Measurements from ENCODE around the gene SIGLEC11.
A peak's percentile ranks its signal among the peaks of the same experiment; 100 is the strongest.
"Not testable (repeated sequence)": the region's sequence is repeated elsewhere in the genome, so short reads cannot be mapped to it uniquely, and the experiment has no call there.

Gene SIGLEC11, protein sequence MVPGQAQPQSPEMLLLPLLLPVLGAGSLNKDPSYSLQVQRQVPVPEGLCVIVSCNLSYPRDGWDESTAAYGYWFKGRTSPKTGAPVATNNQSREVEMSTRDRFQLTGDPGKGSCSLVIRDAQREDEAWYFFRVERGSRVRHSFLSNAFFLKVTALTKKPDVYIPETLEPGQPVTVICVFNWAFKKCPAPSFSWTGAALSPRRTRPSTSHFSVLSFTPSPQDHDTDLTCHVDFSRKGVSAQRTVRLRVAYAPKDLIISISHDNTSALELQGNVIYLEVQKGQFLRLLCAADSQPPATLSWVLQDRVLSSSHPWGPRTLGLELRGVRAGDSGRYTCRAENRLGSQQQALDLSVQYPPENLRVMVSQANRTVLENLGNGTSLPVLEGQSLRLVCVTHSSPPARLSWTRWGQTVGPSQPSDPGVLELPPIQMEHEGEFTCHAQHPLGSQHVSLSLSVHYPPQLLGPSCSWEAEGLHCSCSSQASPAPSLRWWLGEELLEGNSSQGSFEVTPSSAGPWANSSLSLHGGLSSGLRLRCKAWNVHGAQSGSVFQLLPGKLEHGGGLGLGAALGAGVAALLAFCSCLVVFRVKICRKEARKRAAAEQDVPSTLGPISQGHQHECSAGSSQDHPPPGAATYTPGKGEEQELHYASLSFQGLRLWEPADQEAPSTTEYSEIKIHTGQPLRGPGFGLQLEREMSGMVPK

DNA sequence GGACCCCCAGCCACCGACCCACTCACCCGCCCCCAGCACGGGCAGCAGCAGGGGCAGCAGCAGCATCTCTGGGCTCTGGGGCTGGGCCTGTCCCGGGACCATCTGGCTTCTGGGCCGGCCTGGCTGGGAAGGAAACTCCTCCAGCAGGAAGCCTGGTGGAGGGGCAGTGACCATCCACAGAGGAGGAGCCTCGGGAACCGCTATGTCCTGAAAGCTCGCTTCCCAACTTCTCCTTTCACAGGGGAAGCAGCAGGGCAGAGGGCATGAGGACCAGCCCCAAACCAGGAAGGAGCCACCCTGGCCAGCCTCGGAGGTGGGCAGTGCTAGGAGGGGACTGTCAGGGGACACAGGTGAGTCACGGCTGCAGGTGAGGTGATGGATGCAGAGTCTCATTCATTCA, at the start of gene SIGLEC11:
TSS of gene SIGLEC11 (minus strand) at position 193 of the 400 bp plus-strand sequence. CDS start at position 102, 91 bp downstream.
- not testable (repeated sequence) for DNase-seq

DNA sequence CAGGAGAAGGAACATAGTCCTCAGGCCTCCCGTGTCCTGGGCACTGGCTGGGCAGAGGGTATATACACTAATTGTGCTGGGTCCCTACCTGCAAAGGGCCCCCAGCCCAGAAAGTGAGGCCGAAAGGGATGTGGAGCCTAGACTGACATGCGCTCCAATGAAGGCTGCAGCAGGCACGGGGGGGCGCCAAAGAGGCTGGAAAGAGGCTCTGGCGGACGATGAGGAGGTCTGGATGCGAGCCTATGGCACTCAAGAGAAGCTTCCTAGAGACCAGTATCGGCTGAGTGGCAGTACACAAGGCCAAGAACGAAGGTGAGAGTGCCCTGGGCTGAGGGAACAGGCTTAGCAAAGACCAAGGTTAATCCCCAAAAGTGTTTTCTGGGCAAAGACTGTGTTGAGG, 47.6 kb upstream of the SIGLEC11 start:
- no peak for DNase-seq

DNA sequence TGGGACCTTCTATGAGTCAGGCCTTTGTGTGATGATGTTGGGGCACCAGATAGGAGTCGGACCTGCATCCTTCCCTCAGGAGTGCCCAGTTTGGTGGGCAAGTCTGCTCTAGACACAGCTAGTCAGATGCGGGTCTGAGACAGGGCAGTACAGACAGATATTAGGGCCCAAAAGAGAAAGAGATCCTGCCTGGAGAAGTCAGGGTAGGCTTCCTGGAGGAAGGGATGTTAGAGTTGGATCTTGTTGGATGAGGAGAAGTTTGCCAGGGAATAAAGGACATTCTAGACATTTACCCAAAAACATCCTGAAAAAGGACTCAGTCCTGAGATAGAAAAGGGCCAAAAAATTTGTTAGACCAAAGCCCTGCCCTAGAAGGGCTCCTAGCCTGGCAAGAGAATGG, 47.0 kb upstream of the SIGLEC11 start:
- DNase-seq = no peak

DNA sequence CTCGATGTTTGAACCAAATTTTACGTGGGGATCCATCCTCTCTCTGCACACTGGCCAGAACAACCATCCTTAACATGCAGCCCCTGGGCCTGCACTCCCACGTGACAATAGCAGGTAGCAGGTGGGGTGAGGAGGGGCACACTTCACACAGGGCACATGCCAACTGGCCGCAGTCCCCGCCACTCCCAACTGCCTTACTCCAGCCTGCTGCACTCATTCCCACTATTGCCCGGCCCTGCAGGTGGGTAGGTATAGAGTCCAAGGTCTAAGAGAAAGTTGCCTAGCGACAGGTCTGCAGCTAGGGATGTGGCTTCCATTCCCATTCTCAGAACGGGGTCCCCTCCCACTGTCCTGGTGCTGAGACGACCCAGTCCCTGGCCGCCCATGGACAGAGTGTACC, 46.2 kb upstream of the SIGLEC11 start:
- DNase-seq = no peak

DNA sequence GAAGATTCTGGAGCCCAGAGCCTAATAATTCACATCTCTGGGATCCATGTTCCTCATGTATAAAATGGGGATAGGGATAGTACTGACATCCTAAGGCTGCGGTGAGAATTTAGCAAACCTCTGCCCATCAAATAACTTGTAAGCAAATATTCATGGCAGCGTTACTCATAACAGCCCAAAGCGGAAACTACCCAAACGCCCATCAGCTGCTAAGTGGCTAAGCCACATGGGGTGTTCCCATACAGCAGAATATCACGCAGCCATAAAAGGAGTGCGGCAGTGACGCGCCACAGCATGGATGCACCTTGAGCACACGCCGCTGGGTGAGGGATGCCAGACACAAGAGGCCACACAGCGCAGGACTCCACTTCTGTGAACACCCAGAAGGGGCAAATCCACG, 44.5 kb upstream of the SIGLEC11 start:
- DNase-seq = no peak

DNA sequence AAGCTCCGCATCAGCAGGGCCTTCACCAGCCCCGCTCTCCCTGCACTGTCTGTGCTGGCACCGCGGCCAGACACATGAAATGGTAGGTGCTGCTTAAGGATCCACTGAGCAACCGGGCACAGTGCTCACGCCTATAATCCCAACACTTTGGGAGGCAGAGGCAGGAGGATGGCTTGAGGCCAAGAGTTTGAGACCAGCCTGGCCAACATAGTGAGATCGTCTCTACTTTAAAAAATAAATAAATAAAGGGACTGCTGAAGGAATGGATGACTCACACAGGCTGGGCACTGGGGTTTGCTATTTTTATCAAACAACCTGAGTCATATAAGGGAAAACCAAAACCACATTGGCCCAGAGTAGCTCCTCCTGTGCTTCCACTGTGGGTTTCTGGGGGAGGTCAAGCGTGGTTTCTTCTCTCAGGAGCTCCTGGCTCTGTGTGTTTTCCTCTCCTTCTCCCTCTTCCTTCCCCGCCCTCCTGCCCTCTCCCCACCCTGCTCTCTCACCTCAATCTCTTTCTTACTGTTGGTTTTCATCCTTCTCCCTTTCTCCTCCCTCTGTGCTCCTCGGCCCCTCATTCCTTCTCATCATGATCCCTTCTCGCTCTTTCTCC, 42.9 kb upstream of the SIGLEC11 start:
- DNase-seq = peak; percentile 94

DNA sequence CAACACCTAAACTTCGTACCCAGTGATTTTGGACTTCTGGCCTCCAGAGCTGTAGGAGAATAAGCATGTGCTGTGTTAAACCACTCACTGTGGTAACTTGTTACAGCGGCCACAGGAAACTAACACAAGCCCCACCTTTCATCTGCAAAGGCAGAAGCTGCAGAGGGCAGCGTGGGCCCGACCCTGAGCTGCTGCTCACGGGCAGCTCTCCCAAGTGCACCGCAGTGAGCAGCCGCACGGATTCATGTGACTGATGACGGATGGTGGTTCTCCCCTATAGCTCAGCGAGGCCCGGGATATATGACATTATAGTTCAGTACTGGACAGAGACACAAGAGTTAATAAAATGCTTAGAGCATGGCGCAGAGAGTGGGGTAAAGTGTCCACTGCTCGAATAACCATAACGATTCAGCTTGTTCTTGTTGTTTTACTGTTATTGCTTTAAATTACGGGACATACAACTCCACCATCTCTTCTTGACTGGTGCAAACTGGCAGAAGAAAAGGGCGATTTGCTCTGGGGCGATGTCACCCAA, 42.3 kb upstream of the SIGLEC11 start:
- DNase-seq = no peak

DNA sequence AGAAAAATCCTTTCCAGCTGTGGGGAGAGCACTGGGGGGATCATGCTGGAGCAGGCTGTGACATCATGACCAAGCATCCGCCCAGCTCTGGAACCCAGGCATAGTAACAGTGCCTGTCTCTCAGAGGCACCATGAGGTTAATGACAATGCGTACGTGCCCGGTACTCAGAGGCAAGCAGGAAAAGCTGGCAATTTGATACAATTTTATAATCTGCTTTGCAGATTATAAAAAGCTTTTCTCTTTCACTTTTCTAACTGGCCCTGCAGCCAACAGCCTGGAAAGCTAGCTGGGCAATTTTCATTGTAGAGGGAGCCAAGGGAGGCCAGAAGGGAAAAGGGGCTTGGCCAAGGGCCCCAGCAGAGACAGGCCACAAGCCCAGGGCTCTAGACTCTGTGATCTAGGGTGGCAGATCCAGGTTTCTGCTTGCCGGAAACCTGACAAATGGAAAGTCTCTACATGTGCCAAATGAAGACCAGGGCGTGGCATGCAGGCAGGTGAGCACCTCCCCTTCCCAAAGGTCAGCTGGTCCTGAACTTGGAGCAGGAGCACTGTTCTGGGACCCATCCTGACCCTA, 41.5 kb upstream of the SIGLEC11 start:
- DNase-seq = no peak

DNA sequence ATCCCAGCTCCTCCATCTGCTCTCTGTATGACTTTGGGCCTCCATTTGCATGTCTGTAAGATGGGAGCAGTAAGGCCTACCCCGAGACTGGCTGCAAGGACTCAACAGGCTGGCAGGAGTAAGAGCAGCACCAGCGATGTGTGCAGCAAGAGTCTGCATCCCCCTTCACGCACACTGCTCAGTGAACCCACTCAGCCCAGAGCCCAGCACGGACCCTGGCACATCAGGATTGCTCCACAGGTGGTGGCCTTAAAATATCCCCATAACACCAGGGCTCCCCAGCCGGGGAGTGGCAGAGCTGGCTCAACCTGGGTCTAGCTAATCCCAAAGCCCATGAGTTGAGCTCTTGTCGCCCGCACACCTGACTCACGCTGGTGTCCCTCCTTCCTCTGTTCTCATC, 40.8 kb upstream of the SIGLEC11 start:
- no peak for DNase-seq

DNA sequence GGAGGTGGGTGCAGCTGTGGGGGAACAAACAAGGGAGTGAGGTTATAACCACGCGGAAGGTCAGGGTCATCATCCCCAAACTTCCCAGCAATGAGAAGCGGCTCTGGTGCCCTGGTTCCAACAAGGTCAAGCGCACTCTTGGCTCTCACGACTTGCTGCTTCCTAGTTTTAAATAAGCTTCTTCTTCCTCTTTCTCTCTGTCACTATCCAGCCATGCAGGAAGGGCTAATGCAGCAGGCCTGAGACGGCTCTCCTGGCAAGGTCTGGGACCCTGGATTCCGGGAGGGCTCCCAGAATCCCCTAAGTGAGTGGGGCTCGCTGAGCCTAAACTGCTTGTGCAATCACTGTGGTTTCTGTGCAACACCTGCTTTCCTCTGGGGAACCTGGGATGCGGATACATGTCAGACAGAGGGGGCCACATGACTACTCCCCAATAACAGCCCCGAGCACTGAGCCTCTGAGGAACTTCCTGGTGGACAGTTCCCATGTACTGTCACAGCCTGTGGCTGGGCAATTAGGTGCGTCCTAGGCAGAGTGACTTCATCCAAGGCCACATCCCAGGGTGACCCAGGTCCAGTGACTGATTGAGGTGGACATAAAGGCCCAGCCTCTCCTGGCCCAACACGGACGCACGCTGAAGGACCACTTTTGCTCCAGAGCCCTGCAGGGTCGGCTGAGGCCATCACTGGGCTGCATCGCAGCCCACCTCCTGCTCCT, 40.0 kb upstream of the SIGLEC11 start:
- no peak for DNase-seq

DNA sequence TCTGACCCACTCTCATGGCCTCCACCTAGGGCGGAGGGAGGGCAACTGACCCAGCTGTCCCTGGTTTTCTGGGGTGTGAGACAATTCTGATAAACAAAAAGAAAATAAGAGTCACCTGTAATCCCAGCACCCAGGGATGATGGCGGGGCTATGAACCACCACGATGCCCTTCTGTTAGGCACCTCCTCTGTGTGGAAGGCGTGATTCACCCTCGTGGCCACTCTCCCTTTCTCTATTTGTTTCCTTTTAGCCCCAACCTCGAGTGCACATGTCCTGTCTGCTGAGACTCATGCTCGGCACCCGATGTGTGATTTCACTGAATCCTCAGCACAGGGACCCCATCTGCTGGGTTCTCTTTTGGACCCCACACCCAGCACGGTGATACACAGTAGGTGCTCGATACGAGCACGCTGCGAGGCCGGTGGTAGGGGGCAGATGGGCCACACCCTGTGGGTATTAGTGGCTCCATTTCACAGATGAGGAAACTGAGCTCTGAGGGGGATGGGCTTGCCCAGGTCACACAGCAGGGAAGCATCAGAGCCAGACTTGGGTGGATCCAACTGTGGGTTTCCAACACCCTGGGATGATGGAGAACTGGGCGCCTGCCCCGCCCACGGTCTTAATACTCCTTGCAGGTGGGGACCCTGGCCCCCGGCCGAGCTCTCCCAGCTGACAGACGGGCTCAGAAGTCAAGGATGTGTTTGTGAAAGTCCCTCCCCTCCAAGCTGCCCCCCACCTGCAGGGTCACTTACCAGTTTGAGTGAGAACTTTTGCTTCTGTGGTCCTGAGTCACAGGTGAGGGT, 39.3 kb upstream of the SIGLEC11 start:
- no peak for DNase-seq

DNA sequence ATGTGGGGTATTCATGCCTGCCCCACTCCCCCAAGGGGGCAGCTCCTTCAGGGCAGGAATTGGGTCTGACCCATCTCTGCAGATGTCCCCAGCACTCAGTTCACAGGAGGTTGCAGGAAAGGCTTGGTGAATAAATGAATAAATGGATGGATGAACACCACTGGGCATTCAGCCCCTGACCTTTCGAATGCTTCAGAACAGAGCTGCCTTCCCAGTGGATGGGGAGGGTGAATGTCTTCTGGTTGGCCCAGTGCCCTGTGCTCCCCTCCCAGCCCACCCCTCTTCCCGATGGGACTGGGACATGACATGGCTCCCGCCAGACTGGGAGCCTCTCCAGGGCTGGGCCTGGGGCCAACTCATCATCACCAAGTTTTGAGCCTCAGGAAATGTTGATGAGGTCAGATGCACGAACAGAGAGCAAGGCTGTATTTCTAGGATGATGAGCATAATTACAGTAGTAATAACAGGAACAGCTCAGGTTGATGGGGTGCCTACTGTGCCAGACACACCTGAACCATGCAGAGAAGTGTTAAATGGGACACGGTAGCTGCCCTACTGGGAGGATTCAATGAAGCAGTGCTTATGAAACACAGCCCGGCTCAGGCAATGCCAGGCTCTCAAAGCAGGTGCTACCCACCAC, 38.5 kb upstream of the SIGLEC11 start:
- no peak for DNase-seq

DNA sequence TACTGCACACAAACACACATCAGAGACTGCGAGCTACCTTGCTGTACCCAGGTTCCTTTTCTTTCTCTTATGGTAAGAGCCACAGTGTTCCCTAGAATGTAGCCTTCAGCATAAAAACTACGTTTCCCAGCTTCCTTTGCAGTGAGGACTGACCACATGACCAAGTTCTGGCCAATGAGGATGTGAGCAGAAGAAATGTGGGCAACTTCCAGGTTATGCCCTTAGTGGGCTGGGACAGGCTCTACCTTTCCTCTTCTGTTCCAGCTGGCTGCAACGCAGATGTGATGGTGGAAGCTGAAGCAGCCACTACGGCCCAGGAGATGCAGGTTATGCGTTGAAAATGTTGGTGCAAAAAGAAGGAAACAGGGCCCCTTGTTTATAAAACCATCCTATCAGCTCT, 36.7 kb upstream of the SIGLEC11 start:
- peak; percentile 61 for DNase-seq

DNA sequence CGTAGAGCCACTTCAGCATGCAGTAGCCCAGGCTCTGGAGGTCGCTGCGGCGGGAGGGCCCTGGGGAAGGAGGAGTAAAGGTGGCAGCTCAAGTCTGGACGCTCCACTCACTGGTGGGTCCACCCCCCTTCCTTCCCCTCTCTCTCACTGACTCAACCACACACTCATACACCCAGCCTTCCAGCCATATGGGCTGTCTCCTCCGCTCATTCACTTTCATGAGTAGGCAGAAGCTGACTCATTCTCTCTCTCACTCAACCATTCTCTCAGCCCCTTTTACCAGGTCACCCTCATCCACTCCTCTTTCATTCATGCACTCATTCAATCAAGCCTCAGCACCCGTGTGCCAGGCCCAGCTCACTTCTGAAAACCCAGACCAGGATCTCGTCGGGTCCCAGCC, 27.5 kb upstream of the SIGLEC11 start:
- no peak for DNase-seq

DNA sequence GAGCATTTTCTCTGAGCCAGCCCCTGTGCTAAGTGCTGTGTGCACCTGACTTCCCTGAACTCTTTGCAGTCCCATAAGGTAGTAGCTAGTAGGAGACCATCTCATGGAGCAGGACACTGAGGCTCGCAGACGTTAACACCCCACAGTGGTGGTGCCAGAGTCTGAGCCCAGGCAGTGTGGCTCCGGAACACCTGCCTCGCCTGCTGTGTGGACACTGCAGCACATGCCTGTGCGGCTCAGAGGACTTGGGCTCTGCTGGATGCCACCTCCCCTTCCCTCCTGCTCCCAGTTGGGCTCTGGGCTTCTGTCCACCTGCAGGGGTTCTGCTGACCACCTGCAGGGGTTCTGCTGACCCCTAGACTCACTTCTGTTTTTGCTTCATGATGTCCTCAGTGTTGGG, 27.0 kb upstream of the SIGLEC11 start:
- DNase-seq = no peak

DNA sequence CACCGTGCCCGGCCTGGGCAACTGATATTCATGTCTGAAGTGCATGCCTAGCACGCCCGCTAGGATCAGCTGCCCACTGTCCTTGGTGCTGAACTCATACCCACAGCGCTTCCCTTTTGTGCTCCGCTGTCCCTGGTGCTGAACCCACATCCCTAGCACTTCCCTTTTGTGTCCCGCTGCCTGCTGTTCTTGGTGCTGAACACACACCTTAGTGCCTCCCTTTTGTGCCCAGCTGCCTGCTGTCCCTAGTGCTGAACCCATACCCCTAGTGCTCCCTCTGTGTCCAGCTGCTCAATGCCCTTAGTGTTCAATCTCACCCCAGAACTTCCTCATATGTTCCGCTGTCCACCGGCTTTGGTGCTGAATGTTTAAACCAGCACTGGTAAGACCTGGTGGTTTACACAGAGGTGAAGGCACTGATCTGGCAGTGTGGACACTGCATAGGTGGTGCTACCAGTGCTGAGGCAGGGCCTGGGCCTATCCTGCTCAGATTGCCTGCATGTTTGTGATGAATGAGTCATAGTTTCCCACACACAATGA, 26.3 kb upstream of the SIGLEC11 start:
- DNase-seq = peak; percentile 97

DNA sequence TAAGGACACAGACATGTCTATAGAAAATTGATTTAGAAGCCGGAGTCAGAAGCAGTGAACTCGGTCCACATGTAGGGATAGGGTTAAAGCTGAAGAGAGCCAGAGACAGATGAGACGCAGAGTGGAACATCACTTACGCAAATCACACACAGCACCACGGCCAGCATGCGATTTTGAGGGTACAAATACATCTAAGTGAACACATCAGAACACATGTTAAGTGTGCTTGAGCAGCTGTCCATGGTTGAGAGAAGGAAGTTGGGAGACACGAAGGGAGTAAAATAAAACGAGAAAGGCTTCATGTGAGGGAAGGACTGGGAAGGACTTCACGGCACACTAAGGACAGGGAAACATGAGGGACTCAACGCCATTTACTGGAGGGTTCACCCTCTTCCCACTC, 25.4 kb upstream of the SIGLEC11 start:
- no peak for DNase-seq

DNA sequence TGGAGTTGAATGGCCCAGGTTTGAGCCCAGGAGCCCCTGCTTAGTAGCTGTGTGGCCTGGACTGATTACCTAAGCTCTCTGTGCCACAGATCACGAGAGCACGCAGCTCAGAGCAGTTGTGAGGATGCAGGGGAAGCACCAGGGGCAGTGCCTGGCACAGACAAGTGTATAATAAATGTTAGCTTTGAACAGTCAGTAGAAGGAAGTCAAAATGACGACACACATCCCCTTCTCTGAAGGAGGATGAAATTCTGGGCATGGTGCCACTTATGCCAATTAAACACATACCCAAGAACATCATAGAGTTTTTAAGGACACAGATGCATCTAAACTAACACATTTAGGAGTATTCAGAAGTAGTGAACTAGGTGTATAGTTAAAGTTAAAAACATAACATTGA, 24.9 kb upstream of the SIGLEC11 start:
- DNase-seq = no peak

DNA sequence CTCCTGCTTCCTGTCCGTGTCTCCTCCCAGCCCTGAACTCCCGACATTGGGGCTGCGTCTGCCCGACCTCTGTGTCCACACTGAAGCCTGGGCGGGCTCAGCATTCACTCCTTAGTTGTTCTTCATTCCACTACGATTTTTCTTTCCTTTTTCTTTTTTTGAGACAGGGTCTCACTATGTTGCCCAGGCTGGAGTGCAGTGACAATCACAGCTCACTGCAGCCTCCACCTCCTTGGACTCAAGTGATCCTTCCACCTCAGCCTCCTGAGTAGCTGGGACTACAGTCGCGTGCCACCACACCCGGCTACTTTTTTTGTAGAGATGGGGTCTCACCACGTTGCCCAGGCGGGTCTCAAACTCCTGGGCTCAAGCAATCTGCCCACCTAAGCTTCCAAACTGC, 23.5 kb upstream of the SIGLEC11 start:
- no peak for DNase-seq

DNA sequence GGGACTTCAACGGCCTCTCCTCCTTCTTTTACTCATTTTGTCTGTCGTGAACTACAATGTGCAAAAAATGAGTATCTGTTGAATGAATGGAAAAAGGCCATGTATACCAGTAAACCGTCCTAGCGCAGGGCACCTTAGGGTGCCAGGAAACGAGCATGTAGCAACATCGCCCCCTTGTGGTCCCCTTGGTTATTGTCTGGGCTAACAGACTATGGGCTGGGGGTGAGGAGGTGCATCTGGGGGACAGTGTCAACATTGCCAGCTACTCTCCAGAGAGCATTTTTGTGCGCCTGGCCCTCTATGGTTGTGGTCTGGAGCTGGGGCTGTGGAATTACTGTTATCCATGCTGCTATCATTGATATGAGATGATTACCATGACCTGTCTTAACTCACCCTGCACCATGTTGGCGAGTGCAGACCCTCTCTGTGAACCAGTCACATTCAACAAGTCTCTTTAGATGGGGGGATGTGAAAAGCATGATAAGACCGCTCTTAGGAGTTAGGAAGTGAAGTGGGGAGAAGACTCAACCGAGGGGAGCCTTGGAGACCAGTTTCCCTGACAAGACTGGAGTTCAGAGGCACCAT, 22.8 kb upstream of the SIGLEC11 start:
- DNase-seq = peak; percentile 84

All from OCI-M1 (cell line).